ENCODE results near the gene KAZN. TPM values are rescaled to one million over a fixed set of nuclear protein-coding genes. Genes with fewer than 3 reads are reported as not detected.

The KAZN gene
- total and polyA plus RNA-seq, 4 donors: 4.4 to 19.3 (median 9.6) TPM

DNA sequence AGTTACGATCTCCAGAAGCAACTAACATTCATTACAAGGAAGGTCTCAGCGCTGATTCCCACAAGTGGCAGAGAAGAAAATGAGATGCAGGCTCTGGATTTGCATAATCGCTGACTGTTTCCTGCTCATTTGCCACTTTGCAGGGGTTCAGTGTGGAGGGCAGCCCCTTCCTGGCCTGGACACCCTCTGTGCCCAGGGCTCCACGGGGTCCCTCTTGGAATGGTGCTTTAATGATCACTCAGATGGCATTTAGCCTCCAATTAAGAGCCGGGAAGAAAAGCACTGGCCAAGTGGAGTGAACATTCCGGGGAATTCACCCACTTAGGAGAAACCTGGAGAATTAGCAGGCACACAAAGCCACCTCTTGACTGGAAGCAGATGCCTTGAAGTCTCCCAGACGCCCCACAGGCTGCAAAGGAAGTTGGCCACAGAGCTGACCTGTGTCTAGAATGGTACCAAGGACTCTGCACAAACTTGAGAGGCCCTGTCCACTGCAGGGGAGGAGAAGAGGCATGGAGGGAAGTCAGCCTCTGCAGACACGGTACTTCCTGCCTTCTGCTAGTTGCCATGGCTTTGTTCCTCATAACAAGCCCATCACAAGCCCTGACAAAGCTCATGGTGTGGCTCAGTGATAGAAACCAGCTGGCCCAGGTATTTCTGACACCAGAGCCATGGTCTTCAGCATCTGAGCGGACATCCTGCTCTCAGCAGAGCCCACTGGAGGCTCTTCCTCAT lies 157.2 kb downstream of the KAZN start:
- H3K36me3 ChIP-seq (ENCODE audit: control insufficient read depth in 1 of 2, insufficient read depth in 2 of 2, low read length in 1 of 2): no peaks in the 10 kb centered on the region
- no peaks in the 10 kb centered on the region for H3K27me3 ChIP-seq (ENCODE audit: control insufficient read depth in 1 of 2, insufficient read depth in 2 of 2, low read length in 1 of 2)
- no peak overlapping the region for H3K4me3 ChIP-seq (ENCODE audit: low read length in 2 of 2)
- no peak overlapping the region for H3K27ac ChIP-seq (ENCODE audit: low read depth in 1 of 2, low read length in 2 of 2)
- 80 to 83% methylated on average over 9 of the region's 9 CpGs for WGBS, 2 donors
- intact Hi-C loops (cut with DNase I): no loop called here
- ATAC-seq (ENCODE audit: low FRiP score): no peak
- DNase-seq: no peak
- H3K9me3 ChIP-seq (ENCODE audit: control insufficient read depth, low read length): no peaks in the 10 kb centered on the region
- H3K4me1 ChIP-seq (ENCODE audit: control insufficient read depth in 1 of 2, insufficient read depth in 2 of 2, low read length in 2 of 2): no peaks in the 10 kb centered on the region

DNA sequence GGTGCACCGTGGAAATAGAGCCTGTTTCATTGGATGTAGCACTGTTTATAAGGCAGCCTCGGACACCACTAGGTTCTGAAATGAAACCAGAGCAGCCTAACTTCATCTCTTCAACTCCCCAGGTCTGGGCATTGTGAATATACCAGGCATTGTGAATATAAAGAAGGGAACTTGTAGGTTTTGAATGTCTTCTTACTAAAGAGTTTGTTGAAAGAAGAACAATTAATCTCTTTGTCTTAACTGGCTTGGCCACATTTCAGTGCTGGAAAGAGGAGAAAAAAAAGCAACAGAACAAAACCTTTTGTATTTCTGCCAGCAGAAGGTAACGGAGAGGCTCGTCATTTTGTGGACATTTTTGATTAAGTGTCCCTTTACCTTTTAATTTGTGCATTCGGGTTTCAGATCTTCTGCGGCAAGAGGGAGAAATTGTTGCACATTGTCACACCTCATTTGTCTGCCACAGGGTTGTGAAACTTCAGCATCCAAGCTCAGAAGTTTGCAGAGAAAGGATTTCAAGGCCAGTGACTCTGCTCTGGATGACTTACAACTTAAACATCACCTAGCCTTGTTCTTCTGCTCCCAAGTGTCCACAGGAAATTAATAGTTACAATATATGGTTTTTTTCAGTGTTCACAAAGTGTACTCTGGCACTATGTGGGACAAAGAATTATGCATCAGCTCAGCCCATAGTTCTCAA lies 158.3 kb downstream of the KAZN start:
- no peaks in the 10 kb centered on the region for H3K36me3 ChIP-seq (ENCODE audit: control insufficient read depth in 1 of 2, insufficient read depth in 2 of 2, low read length in 1 of 2)
- H3K4me3 ChIP-seq (ENCODE audit: low read length in 2 of 2): no peak overlapping the region
- no peak for ATAC-seq (ENCODE audit: low FRiP score)
- DNase-seq: no peak
- no peaks in the 10 kb centered on the region for H3K4me1 ChIP-seq (ENCODE audit: control insufficient read depth in 1 of 2, insufficient read depth in 2 of 2, low read length in 2 of 2)
- no peak overlapping the region for H3K27ac ChIP-seq (ENCODE audit: low read depth in 1 of 2, low read length in 2 of 2)
- H3K27me3 ChIP-seq (ENCODE audit: control insufficient read depth in 1 of 2, insufficient read depth in 2 of 2, low read length in 1 of 2): no peaks in the 10 kb centered on the region
- 44 to 67% methylated on average over 6 of the region's 6 CpGs for WGBS, 2 donors
- intact Hi-C loops (cut with DNase I): no loop called here
- peaks cover 2% of the 10 kb centered on the region for H3K9me3 ChIP-seq (ENCODE audit: control insufficient read depth, low read length)

DNA sequence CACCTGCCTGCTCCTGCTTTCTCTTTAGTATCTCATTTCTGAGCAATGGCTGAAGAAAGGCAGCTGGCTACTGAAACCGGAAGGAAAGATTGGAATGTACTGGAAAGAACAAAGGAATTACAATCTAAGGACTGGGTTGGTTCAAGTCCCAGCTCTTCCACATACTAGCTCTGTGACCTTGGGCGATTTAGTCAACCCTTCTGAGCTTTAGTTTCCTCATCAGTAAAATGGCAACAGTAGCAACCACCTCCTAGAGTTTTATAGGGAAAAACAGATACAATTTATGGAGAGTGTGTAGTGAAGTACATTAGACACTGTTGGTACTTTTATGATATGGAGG lies 158.8 kb downstream of the KAZN start:
- ATAC-seq (ENCODE audit: low FRiP score): no peak
- Histone ChIP-seq H3K9me3 (ENCODE audit: control insufficient read depth, low read length) (peaks cover 2% of the 10 kb centered on the region), H3K36me3 (ENCODE audit: control insufficient read depth in 1 of 2, insufficient read depth in 2 of 2, low read length in 1 of 2) (no peaks in the 10 kb centered on the region), H3K27me3 (ENCODE audit: control insufficient read depth in 1 of 2, insufficient read depth in 2 of 2, low read length in 1 of 2) (no peaks in the 10 kb centered on the region), H3K4me3 (ENCODE audit: low read length in 2 of 2) (no peak overlapping the region), H3K27ac (ENCODE audit: low read depth in 1 of 2, low read length in 2 of 2) (no peak overlapping the region), H3K4me1 (ENCODE audit: control insufficient read depth in 1 of 2, insufficient read depth in 2 of 2, low read length in 2 of 2) (no peaks in the 10 kb centered on the region)
- no peak for DNase-seq
- intact Hi-C loops (cut with DNase I): no loop called here
- WGBS, 2 donors: 54 to 76% methylated on average over 2 of the region's 2 CpGs

DNA sequence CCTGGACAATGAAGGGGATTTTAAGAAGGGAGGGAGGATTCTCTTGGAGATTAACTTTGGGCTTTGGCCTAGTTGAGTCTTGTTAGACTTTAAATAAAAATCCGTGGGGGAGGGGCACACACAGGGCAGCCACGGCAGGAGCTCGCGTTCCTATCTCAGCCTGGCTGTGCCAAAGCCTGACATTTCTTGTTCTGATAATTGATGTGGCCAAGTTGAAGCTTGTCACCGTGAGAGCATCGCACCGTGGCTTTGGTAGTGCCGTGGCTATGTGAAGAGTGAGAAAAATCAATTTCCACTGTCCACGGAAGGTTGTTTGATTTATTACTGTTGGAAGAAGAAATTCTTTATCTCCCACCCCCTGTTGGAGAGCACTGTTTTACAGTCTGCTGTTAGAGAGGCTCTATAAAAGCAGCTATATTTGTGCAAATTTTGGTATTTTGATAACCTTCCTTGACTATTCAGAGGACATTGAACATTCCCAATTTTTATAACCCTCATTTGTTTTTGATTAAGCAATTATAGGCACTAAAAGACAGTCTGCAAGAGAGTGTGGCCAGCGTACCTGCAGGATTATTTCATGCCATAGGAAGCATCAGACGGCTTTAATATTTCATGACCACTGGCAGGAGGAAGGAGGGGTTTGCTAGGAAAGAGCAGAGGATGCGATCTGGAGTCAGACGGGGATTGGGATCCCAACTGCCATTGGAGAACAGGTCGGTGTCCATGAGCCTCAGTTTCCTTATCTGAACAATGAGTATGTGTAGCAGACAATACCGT lies 160.7 kb downstream of the KAZN start:
- H3K4me3 ChIP-seq (ENCODE audit: low read length in 2 of 2): no peak overlapping the region
- H3K4me1 ChIP-seq (ENCODE audit: control insufficient read depth in 1 of 2, insufficient read depth in 2 of 2, low read length in 2 of 2): no peaks in the 10 kb centered on the region
- H3K27me3 ChIP-seq (ENCODE audit: control insufficient read depth in 1 of 2, insufficient read depth in 2 of 2, low read length in 1 of 2): no peaks in the 10 kb centered on the region
- H3K9me3 ChIP-seq (ENCODE audit: control insufficient read depth, low read length): peaks cover 2% of the 10 kb centered on the region
- intact Hi-C loops (cut with DNase I): no loop called here
- no peak overlapping the region for H3K27ac ChIP-seq (ENCODE audit: low read depth in 1 of 2, low read length in 2 of 2)
- WGBS, 2 donors: 38 to 42% methylated on average over 15 of the region's 15 CpGs
- no peak for ATAC-seq (ENCODE audit: low FRiP score)
- no peak for DNase-seq
- H3K36me3 ChIP-seq (ENCODE audit: control insufficient read depth in 1 of 2, insufficient read depth in 2 of 2, low read length in 1 of 2): no peaks in the 10 kb centered on the region

DNA sequence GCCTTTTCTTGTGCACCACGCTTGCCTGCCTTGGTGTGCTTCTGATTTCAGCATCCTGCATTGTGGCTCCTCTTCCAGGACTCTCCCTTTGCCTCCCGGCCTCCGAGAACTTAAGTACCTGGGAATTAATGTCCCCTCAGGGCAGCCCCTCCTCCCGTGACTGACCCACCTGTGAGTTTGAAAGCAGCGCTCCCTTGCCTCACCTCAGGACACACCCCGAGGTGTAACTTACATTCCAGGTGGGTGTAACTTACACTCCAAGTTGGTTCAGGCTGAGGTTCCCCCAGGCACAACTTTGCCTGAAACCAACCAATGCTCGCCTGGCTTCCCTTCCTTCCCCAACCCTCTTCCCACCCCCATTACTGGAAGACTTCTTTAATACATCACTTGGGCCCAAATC lies 161.4 kb downstream of the KAZN start:
- intact Hi-C loops (cut with DNase I): no loop called here

DNA sequence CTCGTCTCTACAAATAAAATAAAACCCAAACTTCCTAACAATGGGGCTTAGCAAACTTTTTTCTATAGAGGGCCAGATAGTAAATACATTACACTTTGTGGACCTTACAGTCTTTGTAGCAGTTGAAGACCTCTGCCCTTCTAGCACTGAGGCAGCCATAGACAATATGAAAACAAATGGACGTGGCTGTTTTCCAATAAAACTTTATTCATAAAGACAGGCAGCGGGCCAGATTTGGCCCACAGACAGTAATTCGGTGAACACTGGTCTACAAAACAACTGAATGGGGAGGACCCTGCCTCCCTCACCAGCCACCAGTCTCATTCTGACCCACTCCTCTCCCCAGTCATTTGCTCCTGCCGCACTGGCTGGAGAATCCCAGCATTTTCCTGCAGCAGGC lies 162.3 kb downstream of the KAZN start:
- Histone ChIP-seq H3K27me3 (ENCODE audit: control insufficient read depth in 1 of 2, insufficient read depth in 2 of 2, low read length in 1 of 2) (no peaks in the 10 kb centered on the region), H3K4me1 (ENCODE audit: control insufficient read depth in 1 of 2, insufficient read depth in 2 of 2, low read length in 2 of 2) (no peaks in the 10 kb centered on the region)
- no peak for ATAC-seq (ENCODE audit: low FRiP score)

More for the DNA sequence above, 161.4 kb downstream of the KAZN start:
- H3K4me3 ChIP-seq (ENCODE audit: low read length in 2 of 2): no peak overlapping the region
- H3K4me1 ChIP-seq (ENCODE audit: control insufficient read depth in 1 of 2, insufficient read depth in 2 of 2, low read length in 2 of 2): no peaks in the 10 kb centered on the region
- no peak overlapping the region for H3K27ac ChIP-seq (ENCODE audit: low read depth in 1 of 2, low read length in 2 of 2)
- H3K9me3 ChIP-seq (ENCODE audit: control insufficient read depth, low read length): peaks cover 2% of the 10 kb centered on the region
- DNase-seq (no peak), ATAC-seq (ENCODE audit: low FRiP score) (no peak)
- H3K27me3 ChIP-seq (ENCODE audit: control insufficient read depth in 1 of 2, insufficient read depth in 2 of 2, low read length in 1 of 2): no peaks in the 10 kb centered on the region
- WGBS, 2 donors: 91 to 95% methylated on average over 7 of the region's 7 CpGs
- no peaks in the 10 kb centered on the region for H3K36me3 ChIP-seq (ENCODE audit: control insufficient read depth in 1 of 2, insufficient read depth in 2 of 2, low read length in 1 of 2)

DNA sequence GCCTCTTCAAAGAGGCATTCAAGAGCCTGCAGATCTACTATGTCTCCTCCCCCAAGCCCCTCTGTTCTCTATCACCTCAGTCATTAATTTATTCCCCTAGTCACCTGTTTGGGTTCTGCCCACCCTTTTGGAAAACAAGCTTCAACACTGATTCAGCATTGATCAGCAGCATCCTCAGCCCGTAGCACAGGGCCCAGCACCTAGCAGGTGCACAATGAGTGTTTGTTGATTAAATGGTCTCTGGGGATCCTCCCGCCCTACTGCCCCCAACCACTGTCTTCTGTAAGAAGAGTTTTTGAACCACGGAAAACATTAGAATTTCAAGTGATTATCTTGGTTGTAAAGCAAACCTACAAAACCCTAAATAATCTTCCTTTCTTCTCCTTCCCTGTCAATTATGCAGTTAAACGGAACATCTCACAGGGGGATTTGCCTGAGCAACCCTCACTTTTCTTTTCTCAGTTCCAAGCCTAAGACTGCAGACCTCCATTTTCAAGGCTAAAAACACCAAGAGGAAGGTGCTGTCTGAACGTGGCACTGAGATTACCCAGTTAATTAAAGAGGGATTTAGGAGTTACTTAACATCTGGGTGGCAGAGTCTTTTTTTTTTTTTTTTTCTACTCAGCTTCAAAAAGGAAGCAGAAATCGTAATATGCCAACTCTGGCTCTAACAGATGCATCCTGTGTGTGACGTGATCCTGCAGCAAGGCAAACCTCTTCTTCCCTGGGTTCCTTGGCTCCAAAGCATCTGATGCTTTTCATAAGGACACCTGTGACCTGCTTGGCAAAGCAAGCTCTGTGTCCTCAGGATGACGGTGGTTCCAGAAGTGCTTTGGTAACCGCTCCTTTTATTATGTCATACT lies 163.0 kb downstream of the KAZN start:
- 80% methylated on average over 9 of the region's 9 CpGs for WGBS, 2 donors
- intact Hi-C loops (cut with DNase I): no loop called here

More for the DNA sequence above, 162.3 kb downstream of the KAZN start:
- H3K36me3 ChIP-seq (ENCODE audit: control insufficient read depth in 1 of 2, insufficient read depth in 2 of 2, low read length in 1 of 2): no peaks in the 10 kb centered on the region
- no peak overlapping the region for H3K27ac ChIP-seq (ENCODE audit: low read depth in 1 of 2, low read length in 2 of 2)
- WGBS, 2 donors: 95% methylated on average over 5 of the region's 5 CpGs
- no peak overlapping the region for H3K4me3 ChIP-seq (ENCODE audit: low read length in 2 of 2)
- intact Hi-C loops (cut with DNase I): no loop called here
- peaks cover 4% of the 10 kb centered on the region for H3K9me3 ChIP-seq (ENCODE audit: control insufficient read depth, low read length)
- DNase-seq: no peak

DNA sequence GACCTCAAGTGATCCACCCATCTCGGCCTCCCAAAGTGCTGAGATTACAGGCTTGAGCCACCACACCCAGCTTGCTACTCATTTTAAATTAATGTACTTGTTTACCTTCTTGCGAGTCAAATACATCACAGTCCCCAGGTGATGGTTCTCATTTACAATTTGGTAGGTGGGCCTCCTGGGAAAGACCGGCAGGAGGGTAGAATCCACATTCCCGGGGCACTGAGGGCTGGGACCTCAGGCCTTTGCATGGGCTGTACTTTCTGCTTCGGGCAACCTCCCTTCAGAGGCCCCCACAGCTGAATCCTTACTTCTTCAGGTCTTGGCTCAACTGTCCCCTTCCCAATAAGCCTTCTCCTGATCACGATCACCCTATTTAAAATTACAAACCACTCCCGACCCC lies 165.5 kb downstream of the KAZN start:
- Histone ChIP-seq H3K9me3 (ENCODE audit: control insufficient read depth, low read length) (peaks cover 4% of the 10 kb centered on the region), H3K4me3 (ENCODE audit: low read length in 2 of 2) (no peak overlapping the region), H3K27ac (ENCODE audit: low read depth in 1 of 2, low read length in 2 of 2) (no peak overlapping the region), H3K27me3 (ENCODE audit: control insufficient read depth in 1 of 2, insufficient read depth in 2 of 2, low read length in 1 of 2) (no peaks in the 10 kb centered on the region), H3K36me3 (ENCODE audit: control insufficient read depth in 1 of 2, insufficient read depth in 2 of 2, low read length in 1 of 2) (no peaks in the 10 kb centered on the region), H3K4me1 (ENCODE audit: control insufficient read depth in 1 of 2, insufficient read depth in 2 of 2, low read length in 2 of 2) (no peaks in the 10 kb centered on the region)
- DNase-seq: no peak
- ATAC-seq (ENCODE audit: low FRiP score): no peak
- intact Hi-C loops (cut with DNase I): no loop called here
- WGBS, 2 donors: 76 to 87% methylated on average over 7 of the region's 7 CpGs

More for the DNA sequence above, 163.0 kb downstream of the KAZN start:
- H3K4me1 ChIP-seq (ENCODE audit: control insufficient read depth in 1 of 2, insufficient read depth in 2 of 2, low read length in 2 of 2): no peaks in the 10 kb centered on the region
- no peak for DNase-seq
- no peaks in the 10 kb centered on the region for H3K27me3 ChIP-seq (ENCODE audit: control insufficient read depth in 1 of 2, insufficient read depth in 2 of 2, low read length in 1 of 2)
- H3K36me3 ChIP-seq (ENCODE audit: control insufficient read depth in 1 of 2, insufficient read depth in 2 of 2, low read length in 1 of 2): no peaks in the 10 kb centered on the region
- H3K4me3 ChIP-seq (ENCODE audit: low read length in 2 of 2): no peak overlapping the region
- ATAC-seq (ENCODE audit: low FRiP score): no peak
- no peak overlapping the region for H3K27ac ChIP-seq (ENCODE audit: low read depth in 1 of 2, low read length in 2 of 2)
- peaks cover 4% of the 10 kb centered on the region for H3K9me3 ChIP-seq (ENCODE audit: control insufficient read depth, low read length)
